Nephron (organoid): ENCODE data around the gene ARHGAP10.

Experiments used
- H3K27ac Mint-ChIP-seq, 3 experiments: 2 replicates each; pipeline ENCODE4 v1.8.0; 2020; ENCODE audit warnings: mixed read lengths in 3 of 3, mild to moderate bottlenecking in 2 of 3, moderate library complexity in 1 of 3
- H3K27me3 Mint-ChIP-seq: 2 replicates; pipeline ENCODE4 v1.8.0; 2021; ENCODE audit warnings: low read depth, mild to moderate bottlenecking, moderate library complexity, mixed read lengths
- H3K36me3 Mint-ChIP-seq: 2 replicates; pipeline ENCODE4 v1.8.0; 2020; ENCODE audit warnings: low read depth, mixed read lengths
- H3K4me1 Mint-ChIP-seq: 2 replicates; pipeline ENCODE4 v1.8.0; 2020; ENCODE audit warnings: mixed read lengths
- H3K4me3 Mint-ChIP-seq, 3 experiments: 2 replicates each; pipeline ENCODE4 v1.8.0; 2020; ENCODE audit warnings: mild to moderate bottlenecking in 3 of 3, mixed read lengths in 3 of 3, moderate library complexity in 2 of 3
- H3K9me3 Mint-ChIP-seq: 2 replicates; pipeline ENCODE4 v1.8.0; 2020; ENCODE audit warnings: mixed read lengths
- CTCF ChIP-seq, 3 experiments: fragments of 200-600 bp; sonication (generic); IDR thresholded peaks; one replicate each; pipeline ENCODE4 v1.5.0; 2021; ENCODE audit warnings: antibody characterized with exemption in 3 of 3; ENCODE audit not compliant: unreplicated experiment in 3 of 3

ARHGAP10 gene

DNA sequence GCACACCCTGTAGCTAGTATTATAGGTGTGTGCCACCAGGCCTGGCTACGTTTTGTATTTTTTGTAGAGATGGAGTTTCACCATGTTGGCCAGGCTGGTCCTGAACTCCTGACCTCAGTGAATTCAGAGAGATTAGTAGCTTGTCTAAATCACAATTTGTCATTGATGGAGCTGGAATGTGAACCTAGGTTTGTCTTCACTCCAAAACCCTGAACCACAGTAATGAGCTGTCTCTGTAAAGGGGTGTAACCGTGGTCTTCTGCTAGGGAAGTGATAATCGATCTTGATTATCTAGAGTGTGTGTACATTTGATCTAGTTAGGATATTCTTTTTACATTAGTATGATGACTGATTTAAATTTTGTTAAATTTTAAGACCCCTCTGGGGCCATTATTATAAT, 8.3 kb downstream of the ARHGAP10 start:
- no peak overlapping the region for H3K4me3 Mint-ChIP-seq
- H3K9me3 Mint-ChIP-seq, result no peaks in the 10 kb centered on the region
- peaks cover 37% of the 10 kb centered on the region for H3K4me1 Mint-ChIP-seq
- H3K27me3 Mint-ChIP-seq, result peaks cover 3% of the 10 kb centered on the region
- H3K36me3 Mint-ChIP-seq, result peaks cover 15% of the 10 kb centered on the region
- H3K27ac Mint-ChIP-seq, result no peak overlapping the region
- no peak for TF ChIP-seq CTCF (IDR thresholded peaks at IDR 0.05; ENCODE audit: unreplicated experiment in 3 of 3)

DNA sequence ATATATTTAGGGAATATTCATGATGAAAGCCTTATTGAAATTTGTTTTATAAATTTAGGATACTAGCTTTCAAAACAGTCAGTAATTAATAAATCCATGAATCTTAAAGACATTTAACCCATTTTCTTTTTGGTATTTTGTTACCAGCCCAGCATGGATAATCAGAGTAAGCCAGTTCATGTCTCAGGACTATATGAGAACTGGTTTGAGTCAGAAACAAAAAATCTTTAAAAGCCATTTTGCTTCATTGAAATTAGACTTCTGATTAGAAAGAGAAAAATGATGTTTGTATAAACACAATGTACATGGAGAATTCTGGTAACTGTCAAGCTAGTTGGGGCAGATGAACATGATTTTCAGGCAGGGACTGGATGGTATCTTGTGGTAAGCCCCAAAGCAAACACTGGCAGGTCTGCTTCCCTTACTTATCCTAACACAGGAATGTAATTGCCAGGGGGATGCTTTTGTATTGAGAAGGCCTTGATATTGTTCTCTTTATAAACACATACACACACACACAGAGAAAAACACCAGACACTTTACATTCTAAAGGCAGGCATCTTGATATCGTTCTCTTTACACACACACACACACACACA, 9.4 kb downstream of the ARHGAP10 start:
- peaks cover 26% of the 10 kb centered on the region for H3K4me1 Mint-ChIP-seq
- H3K27me3 Mint-ChIP-seq, result peaks cover 3% of the 10 kb centered on the region
- no peak for TF ChIP-seq CTCF (IDR thresholded peaks at IDR 0.05; ENCODE audit: unreplicated experiment in 3 of 3)
- H3K27ac Mint-ChIP-seq, result no peak overlapping the region
- peaks cover 15% of the 10 kb centered on the region for H3K36me3 Mint-ChIP-seq
- H3K4me3 Mint-ChIP-seq, result no peak overlapping the region
- H3K9me3 Mint-ChIP-seq, result no peaks in the 10 kb centered on the region

DNA sequence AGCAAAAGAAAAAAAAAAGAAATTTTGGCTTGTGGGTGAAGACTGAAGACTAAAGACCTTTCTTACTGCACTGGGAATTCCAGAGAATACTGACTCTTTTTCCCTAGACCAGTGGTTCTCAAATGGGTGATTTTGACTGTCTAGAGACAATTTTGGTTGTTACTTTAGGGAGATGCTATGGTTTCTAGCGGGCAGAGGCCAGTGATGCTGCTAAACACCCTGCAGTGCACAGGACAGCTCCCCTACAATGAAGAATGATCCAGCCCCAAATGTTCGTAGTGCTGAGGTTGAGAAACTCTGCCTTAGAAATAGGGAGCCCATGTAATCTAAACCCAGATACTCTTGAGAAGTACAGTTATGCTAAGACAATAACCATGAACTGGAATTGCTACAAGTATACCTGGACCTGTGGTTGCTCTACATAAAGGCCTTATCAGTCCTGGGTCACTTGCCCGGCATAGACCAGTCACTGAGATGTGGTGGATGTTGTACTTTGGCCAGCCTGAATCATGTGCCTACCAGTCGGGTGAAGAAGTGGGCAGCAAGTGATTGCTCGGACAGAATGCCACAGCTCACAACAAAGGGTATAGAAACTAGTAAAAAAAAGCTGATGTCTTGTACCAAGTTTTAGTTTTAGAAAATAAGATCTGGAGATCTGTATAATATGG, 16.0 kb downstream of the ARHGAP10 start:
- Mint-ChIP-seq H3K9me3 (no peaks in the 10 kb centered on the region), H3K36me3 (peaks cover 15% of the 10 kb centered on the region), H3K27ac (peak overlapping the region in 1 of 3 experiments; percentile 16), H3K4me1 (peaks cover 20% of the 10 kb centered on the region), H3K27me3 (no peaks in the 10 kb centered on the region), H3K4me3 (no peak overlapping the region)
- TF ChIP-seq CTCF (IDR thresholded peaks at IDR 0.05; ENCODE audit: unreplicated experiment in 3 of 3), result no peak

DNA sequence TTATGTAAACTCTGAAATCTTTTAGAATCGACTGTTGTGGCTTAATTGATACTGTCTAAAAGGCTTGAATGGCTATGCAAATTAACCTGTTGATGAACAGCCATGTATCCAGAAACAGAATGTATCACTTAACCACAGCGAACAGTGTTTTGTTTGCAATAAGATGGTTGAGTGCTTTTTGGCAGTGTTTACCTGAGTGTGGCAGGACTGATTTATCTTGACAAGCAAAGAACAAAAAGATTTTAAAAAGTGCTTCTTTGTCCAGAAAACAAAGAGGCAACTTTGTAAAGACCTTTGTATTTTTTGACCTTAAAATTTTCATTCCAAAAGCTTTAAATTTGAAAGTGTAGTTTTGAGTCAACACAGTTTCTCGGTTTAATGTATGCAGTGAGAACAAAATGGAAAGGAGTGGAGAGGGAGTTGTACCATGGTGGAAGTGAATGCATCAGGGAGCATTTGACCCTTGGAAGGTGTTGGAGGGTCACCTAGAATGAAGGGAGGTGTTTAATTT, 18.0 kb downstream of the ARHGAP10 start:
- peaks cover 21% of the 10 kb centered on the region for H3K4me1 Mint-ChIP-seq
- H3K27ac Mint-ChIP-seq, result peak overlapping the region; percentile 15 to 68 (median 15)
- H3K36me3 Mint-ChIP-seq, result peaks cover 3% of the 10 kb centered on the region
- H3K4me3 Mint-ChIP-seq, result no peak overlapping the region
- no peaks in the 10 kb centered on the region for H3K27me3 Mint-ChIP-seq
- H3K9me3 Mint-ChIP-seq, result no peaks in the 10 kb centered on the region
- TF ChIP-seq CTCF (IDR thresholded peaks at IDR 0.05; ENCODE audit: unreplicated experiment in 3 of 3), result no peak

DNA sequence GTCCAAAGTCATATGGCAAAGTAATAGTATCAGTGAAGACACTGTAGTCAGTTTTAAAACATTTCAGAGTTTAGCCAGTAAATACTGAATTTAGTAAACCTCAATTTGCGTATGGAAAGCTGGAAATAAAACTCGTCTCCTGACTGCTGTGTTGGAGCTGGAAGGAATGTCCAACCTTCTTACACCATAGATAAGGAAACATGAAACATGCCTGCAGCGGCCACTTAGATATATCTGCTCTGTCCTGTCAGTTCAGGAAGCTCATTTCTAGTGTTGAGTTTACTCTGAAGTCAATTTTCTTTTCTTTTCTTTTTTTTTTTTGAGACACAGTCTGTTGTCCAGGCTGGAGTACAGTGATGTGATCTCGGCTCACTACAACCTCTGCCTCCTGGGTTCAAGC, 21.2 kb downstream of the ARHGAP10 start:
- Mint-ChIP-seq H3K27me3 (no peaks in the 10 kb centered on the region), H3K27ac (no peak overlapping the region), H3K36me3 (no peaks in the 10 kb centered on the region), H3K4me1 (peaks cover 38% of the 10 kb centered on the region), H3K9me3 (no peaks in the 10 kb centered on the region), H3K4me3 (no peak overlapping the region)
- no peak for TF ChIP-seq CTCF (IDR thresholded peaks at IDR 0.05; ENCODE audit: unreplicated experiment in 3 of 3)

GRCh38 chr4:147754037-147754445, 22.2 kb downstream of the ARHGAP10 start:
- H3K4me1 Mint-ChIP-seq, result peaks cover 35% of the 10 kb centered on the region
- no peaks in the 10 kb centered on the region for H3K27me3 Mint-ChIP-seq
- H3K9me3 Mint-ChIP-seq, result no peaks in the 10 kb centered on the region
- peak overlapping the region in 2 of 3 experiments; percentile 42 to 48 for H3K27ac Mint-ChIP-seq
- TF ChIP-seq CTCF (IDR thresholded peaks at IDR 0.05; ENCODE audit: unreplicated experiment in 3 of 3), result no peak
- H3K36me3 Mint-ChIP-seq, result no peaks in the 10 kb centered on the region
- H3K4me3 Mint-ChIP-seq, result no peak overlapping the region
